ENCODE results near the gene SLC5A9. TPM values are rescaled to one million over a fixed set of nuclear protein-coding genes. Genes with fewer than 3 reads are reported as not detected.

Gene SLC5A9
- not detected for total RNA-seq

GRCh38 chr1:48222501-48223242 lies at the start of gene SLC5A9:
TSS of gene SLC5A9 (plus strand) at chr1:48222716. CDS start at chr1:48222737, 21 bp downstream.
- no peak for TF ChIP-seq CTCF (IDR thresholded peaks at IDR 0.05; ENCODE audit: low read depth)

DNA sequence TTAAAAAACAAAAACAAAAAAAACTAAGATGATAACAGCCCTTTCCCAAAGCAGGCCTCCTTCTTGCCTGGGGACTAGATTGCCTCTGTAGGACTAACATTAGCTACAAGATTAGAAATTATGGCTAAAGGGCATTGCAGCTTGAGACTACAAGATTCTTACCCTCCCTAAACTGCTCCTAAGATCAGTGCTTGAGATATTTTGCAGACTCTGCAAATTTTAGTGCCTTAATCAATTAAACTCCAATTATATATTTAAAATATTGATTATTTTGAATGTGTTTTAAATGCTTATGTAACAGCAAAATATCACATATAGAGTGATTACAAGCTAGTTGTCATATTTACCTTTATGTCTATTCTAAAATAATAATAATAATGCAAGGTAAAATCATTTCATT lies 47.4 kb upstream of the SLC5A9 start:
- TF ChIP-seq CTCF (IDR thresholded peaks at IDR 0.05; ENCODE audit: low read depth), result no peak

- TF ChIP-seq CTCF (IDR thresholded peaks at IDR 0.05; ENCODE audit: low read depth), result no peak
Measured at GRCh38 chr1:48177257-48177656, 45.3 kb upstream of the SLC5A9 start.

GRCh38 chr1:48181669-48182367 lies 40.7 kb upstream of the SLC5A9 start:
- TF ChIP-seq CTCF (IDR thresholded peaks at IDR 0.05; ENCODE audit: low read depth), result no peak

DNA sequence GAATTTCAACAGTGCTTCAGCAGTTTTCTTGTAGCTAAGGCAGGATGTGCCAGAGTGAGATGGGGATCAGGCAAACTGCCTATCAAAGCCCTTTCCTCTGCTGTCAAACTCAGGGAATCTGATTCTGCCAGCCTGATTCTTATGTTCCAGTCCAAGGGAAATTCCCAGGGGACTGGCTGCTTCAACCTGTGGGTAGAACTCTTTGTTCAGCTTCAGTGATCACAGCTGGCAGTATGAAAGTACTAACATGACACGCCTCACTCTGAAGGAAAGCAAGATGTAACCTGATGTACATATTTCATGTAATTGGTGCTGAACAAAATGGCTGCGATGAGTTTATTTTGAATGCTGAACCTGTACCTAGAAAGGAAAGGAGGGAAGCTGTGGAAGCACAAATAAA lies 40.1 kb upstream of the SLC5A9 start:
- no peak for TF ChIP-seq CTCF (IDR thresholded peaks at IDR 0.05; ENCODE audit: low read depth)

GRCh38 chr1:48186306-48186839 lies 36.1 kb upstream of the SLC5A9 start:
- TF ChIP-seq CTCF (IDR thresholded peaks at IDR 0.05; ENCODE audit: low read depth), result no peak

DNA sequence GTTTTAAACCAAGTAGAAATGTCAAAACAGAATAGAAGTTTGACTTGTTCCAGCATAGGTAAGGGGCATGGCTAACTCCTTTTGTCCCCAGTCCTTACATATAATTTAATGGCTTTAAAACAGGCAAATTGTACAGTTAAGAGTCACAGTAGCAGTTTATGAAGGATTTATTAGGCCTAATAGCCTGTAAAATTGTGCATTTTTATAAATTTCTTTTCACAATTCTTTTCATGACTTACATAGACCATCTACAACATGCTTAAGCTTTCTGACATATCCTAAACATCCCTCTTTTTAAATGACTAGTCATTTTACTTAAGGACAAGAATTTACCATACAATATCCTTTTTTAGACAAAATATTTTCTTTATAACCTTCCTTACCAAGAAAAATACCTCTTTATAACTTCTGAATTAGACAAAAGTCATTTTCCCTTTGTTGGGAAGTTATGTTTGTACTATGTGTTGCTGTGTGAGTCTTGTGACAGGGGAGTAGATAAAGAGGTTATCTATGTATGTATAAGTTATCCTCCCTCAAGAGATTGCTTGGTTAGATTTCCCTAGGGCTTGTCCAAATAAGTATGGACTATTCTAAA lies 34.5 kb upstream of the SLC5A9 start:
- no peak for TF ChIP-seq CTCF (IDR thresholded peaks at IDR 0.05; ENCODE audit: low read depth)
